H1 (cell line): Measurements from ENCODE around the gene FAM8A1. TPM values are rescaled to one million over a fixed set of nuclear protein-coding genes. Genes with fewer than 3 reads are reported as not detected.

ENCODE experiments used
- CTCF ChIA-PET: fragments of 300-600 bp; sonication (Branson Sonifier 250); formaldehyde crosslinking; loops from one replicate; lab custom pipeline; 2021; ENCODE audit not compliant: partially characterized antibody; lab: Charles Lee
- POLR2A ChIA-PET: fragments of 300-600 bp; sonication (Branson Sonifier 250); formaldehyde crosslinking; loops from one replicate; lab custom pipeline; 2021; ENCODE audit warnings: inconsistent platforms; ENCODE audit not compliant: partially characterized antibody; lab: Charles Lee
- DNase-seq, 2 experiments: peaks; one replicate each; pipeline versions ENCODE4 v3.0.0 to v3.0.0-alpha.2; 2010 to 2022; ENCODE audit warnings: low spot score in 2 of 2, low read depth in 1 of 2, mixed read lengths in 1 of 2
- FAIRE-seq: peaks from 2 replicates; lab custom pipeline; 2011; peaks lifted over from hg19 to GRCh38; lab: Jason Lieb, UNC
- H2AFZ ChIP-seq: 2 replicates; pipeline ENCODE4 v1.8.1; 2012; ENCODE audit warnings: low read length, inconsistent platforms
- H2AK5ac ChIP-seq: 2 replicates; pipeline ENCODE4 v1.6.1; 2013; ENCODE audit warnings: low read depth, low read length
- H2BK120ac ChIP-seq: replicated peaks from 2 replicates; pipeline ENCODE3; 2013; ENCODE audit warnings: low read depth, low read length, inconsistent platforms
- H2BK12ac ChIP-seq: 2 replicates; pipeline ENCODE4 v1.6.1; 2013; ENCODE audit warnings: low read depth, low read length
- H2BK15ac ChIP-seq: 2 replicates; pipeline ENCODE4 v1.6.1; 2013; ENCODE audit warnings: low read length
- H2BK20ac ChIP-seq: 2 replicates; pipeline ENCODE4 v1.6.1; 2013; ENCODE audit warnings: low read length
- H2BK5ac ChIP-seq: 2 replicates; pipeline ENCODE4 v1.6.1; 2013; ENCODE audit warnings: low read depth, low read length
- H3K14ac ChIP-seq: 2 replicates; pipeline ENCODE4 v1.6.1; 2013; ENCODE audit warnings: inconsistent platforms; ENCODE audit not compliant: insufficient read length
- H3K18ac ChIP-seq: 2 replicates; pipeline ENCODE4 v1.6.1; 2013; ENCODE audit warnings: low read length; ENCODE audit errors: extremely low read depth
- H3K23ac ChIP-seq: 2 replicates; pipeline ENCODE4 v1.6.1; 2013; ENCODE audit warnings: inconsistent platforms; ENCODE audit not compliant: insufficient read length
- H3K23me2 ChIP-seq: 2 replicates; pipeline ENCODE4 v1.6.1; 2013; ENCODE audit warnings: low read depth, low read length
- H3K27ac ChIP-seq: 2 replicates; pipeline ENCODE4 v1.6.1; 2011; ENCODE audit warnings: low read depth, low read length, inconsistent platforms
- H3K27me3 ChIP-seq, 4 experiments: replicated peaks in 1 of 4; 1 replicate in 1 of 4; 2 replicates in 3 of 4; pipeline versions ENCODE4 v1.6.1 to v1.8.1; 2011 to 2013; ENCODE audit warnings: low read length in 3 of 4, mild to moderate bottlenecking in 3 of 4, inconsistent platforms in 2 of 4, mixed read lengths in 2 of 4, moderate library complexity in 1 of 4; ENCODE audit not compliant: control insufficient read depth in 3 of 4, insufficient read depth in 3 of 4; ENCODE audit errors: extremely low read depth in 1 of 4
- H3K36me3 ChIP-seq, 4 experiments: 2 replicates each; pipeline versions ENCODE4 v1.6.1 to v1.8.1; 2011 to 2013; ENCODE audit warnings: mild to moderate bottlenecking in 4 of 4, low read length in 3 of 4, moderate library complexity in 2 of 4, control low read depth in 1 of 4, inconsistent platforms in 1 of 4; ENCODE audit not compliant: insufficient read depth in 4 of 4, control insufficient read depth in 2 of 4
- H3K4ac ChIP-seq: replicated peaks from 2 replicates; pipeline ENCODE3; 2013; ENCODE audit warnings: low read length, low read depth, mixed read lengths, inconsistent platforms; ENCODE audit not compliant: insufficient read length
- H3K4me1 ChIP-seq, 4 experiments: replicated peaks in 1 of 4; 1 replicate in 1 of 4; 2 replicates in 3 of 4; pipeline versions ENCODE4 v1.6.1 to v1.8.1; 2011 to 2013; ENCODE audit warnings: low read length in 3 of 4, inconsistent platforms in 2 of 4, mixed read lengths in 1 of 4; ENCODE audit not compliant: insufficient read depth in 4 of 4, control insufficient read depth in 3 of 4
- H3K4me2 ChIP-seq, 2 experiments: 2 replicates each; pipeline versions ENCODE4 v1.6.1 to v1.8.1; 2011 to 2013; ENCODE audit warnings: low read depth in 2 of 2, low read length in 2 of 2, control low read depth in 1 of 2, inconsistent platforms in 1 of 2, mild to moderate bottlenecking in 1 of 2; ENCODE audit not compliant: insufficient read depth in 1 of 2
- H3K4me3 ChIP-seq, 4 experiments: fragments of 200-600, 300-600 bp in 1 of 4; sonication (generic), shearing (Covaris generic), sonication (Bioruptor Twin) in 1 of 4; 2 replicates each; pipeline versions ENCODE4 v1.5.1 to v1.8.1; 2011 to 2016; ENCODE audit warnings: low read length in 4 of 4, low read depth in 3 of 4, control low read depth in 2 of 4, inconsistent platforms in 2 of 4, mild to moderate bottlenecking in 2 of 4, mixed read lengths in 1 of 4, moderate library complexity in 1 of 4; ENCODE audit not compliant: insufficient read depth in 2 of 4; ENCODE audit errors: extremely low read depth in 1 of 4
- H3K56ac ChIP-seq: replicated peaks from 2 replicates; pipeline ENCODE3; 2013; ENCODE audit warnings: low read depth, mild to moderate bottlenecking, mixed read lengths, low read length, inconsistent platforms; ENCODE audit not compliant: insufficient read length
- H3K79me1 ChIP-seq: 2 replicates; pipeline ENCODE4 v1.6.1; 2013; ENCODE audit warnings: low read depth, low read length, control low read depth
- H3K79me2 ChIP-seq, 2 experiments: 2 replicates each; pipeline versions ENCODE4 v1.6.1 to v1.8.1; 2012 to 2013; ENCODE audit warnings: low read length in 2 of 2, mild to moderate bottlenecking in 2 of 2, inconsistent platforms in 1 of 2; ENCODE audit not compliant: insufficient read depth in 2 of 2, control insufficient read depth in 1 of 2
- H3K9ac ChIP-seq, 4 experiments: replicated peaks in 1 of 4; 1 replicate in 1 of 4; 2 replicates in 3 of 4; pipeline versions ENCODE4 v1.6.1 to v1.8.1; 2011 to 2013; ENCODE audit warnings: low read depth in 3 of 4, low read length in 3 of 4, control low read depth in 2 of 4, mild to moderate bottlenecking in 2 of 4, moderate library complexity in 2 of 4, inconsistent platforms in 1 of 4; ENCODE audit errors: extremely low read depth in 1 of 4
- H3K9me3 ChIP-seq, 2 experiments: 2 replicates each; pipeline versions ENCODE4 v1.6.1 to v1.8.1; 2012 to 2013; ENCODE audit warnings: mild to moderate bottlenecking in 2 of 2, moderate library complexity in 2 of 2, control low read depth in 1 of 2, inconsistent platforms in 1 of 2, low read depth in 1 of 2, low read length in 1 of 2, mixed read lengths in 1 of 2; ENCODE audit not compliant: insufficient read depth in 2 of 2
- H4K20me1 ChIP-seq, 2 experiments: replicated peaks in 1 of 2; 2 replicates each; pipeline versions ENCODE3 to v1.8.1; 2011 to 2013; ENCODE audit warnings: inconsistent platforms in 2 of 2, low read length in 2 of 2, mild to moderate bottlenecking in 1 of 2; ENCODE audit not compliant: insufficient read depth in 2 of 2, control insufficient read depth in 1 of 2
- H4K5ac ChIP-seq: 2 replicates; pipeline ENCODE4 v1.6.1; 2013; ENCODE audit warnings: low read length, low read depth, mixed read lengths, inconsistent platforms; ENCODE audit not compliant: insufficient read length
- H4K8ac ChIP-seq: 2 replicates; pipeline ENCODE4 v1.8.0; 2013; ENCODE audit warnings: mild to moderate bottlenecking, moderate library complexity, low read length, inconsistent platforms; ENCODE audit not compliant: insufficient read depth; ENCODE audit errors: extremely low read depth
- H4K91ac ChIP-seq: replicated peaks from 2 replicates; pipeline ENCODE3; 2013; ENCODE audit warnings: low read length, mixed read lengths, inconsistent platforms; ENCODE audit not compliant: insufficient read length
- ATF3 ChIP-seq: IDR thresholded peaks from 2 replicates; pipeline ENCODE4 v1.6.1; 2011; ENCODE audit warnings: low read depth, mild to moderate bottlenecking, low read length; ENCODE audit not compliant: insufficient read depth
- EP300 ChIP-seq, 2 experiments: IDR thresholded peaks; 1 replicate in 1 of 2; 2 replicates in 1 of 2; pipeline ENCODE4 v1.6.1; 2011 to 2012; ENCODE audit warnings: low read depth in 2 of 2, low read length in 2 of 2, mild to moderate bottlenecking in 2 of 2, borderline replicate concordance in 1 of 2, inconsistent platforms in 1 of 2, moderate library complexity in 1 of 2
- FOSL1 ChIP-seq: IDR thresholded peaks from 2 replicates; pipeline ENCODE4 v1.6.1; 2011; ENCODE audit warnings: mild to moderate bottlenecking, low read depth, low read length, moderate library complexity; ENCODE audit not compliant: insufficient read depth
- JUN ChIP-seq: IDR thresholded peaks from 2 replicates; pipeline ENCODE4 v1.6.1; 2011; ENCODE audit warnings: low read depth, mild to moderate bottlenecking, improper control_type of control experiment, low read length
- JUND ChIP-seq: IDR thresholded peaks from 2 replicates; pipeline ENCODE4 v1.6.1; 2011; ENCODE audit warnings: mild to moderate bottlenecking, improper control_type of control experiment, low read length
- MAX ChIP-seq: IDR thresholded peaks from 2 replicates; pipeline ENCODE4 v1.6.1; 2012; ENCODE audit warnings: inconsistent platforms
- SP2 ChIP-seq: IDR thresholded peaks from 2 replicates; pipeline ENCODE4 v1.6.1; 2012; ENCODE audit warnings: mild to moderate bottlenecking, low read length, inconsistent platforms
- USF2 ChIP-seq: IDR thresholded peaks from 2 replicates; pipeline ENCODE4 v1.6.1; 2011; ENCODE audit warnings: low read length, improper control_type of control experiment
- WGBS, 2 experiments: shearing (Covaris generic) in 1 of 2; methylation state at CpG; one replicate each; pipeline versions ENCODE4 v1.1.6 to v1.1.7; 2013 to 2015; ENCODE audit warnings: low lambda C conversion rate in 2 of 2, mixed read lengths in 2 of 2, inconsistent platforms in 1 of 2, low coverage in 1 of 2, missing lambda C conversion rate in 1 of 2; ENCODE audit not compliant: insufficient replicate concordance in 2 of 2, insufficient coverage in 1 of 2, insufficient read length in 1 of 2; ENCODE audit errors: extremely low coverage in 1 of 2, missing lambda C conversion rate in 1 of 2; 5-methylcytosine and 5-hydroxymethylcytosine counted together
- polyA plus RNA-seq, 7 experiments: library from polyadenylated mRNA; depleted of rRNA in 3 of 7; stranded (reverse) in 5 of 7; unstranded in 2 of 7; fragments of >200 nt in 5 of 7; fragments of 200-250 nt in 2 of 7; gene quantifications; 1 replicate in 5 of 7; 2 replicates in 1 of 7; 4 replicates in 1 of 7; pipeline versions ENCODE4 v1.2.1 to v1.2.3, GENCODE V29; 2011 to 2013; ENCODE audit warnings: missing spikeins in 2 of 7, mixed read lengths in 2 of 7
- total RNA-seq: library from RNA; stranded (reverse); fragmentation: NEBNext Ultra II Directional; extraction: Animal tissue kit (Norgen Biotek cat#: 25700); gene quantifications from 2 replicates; pipeline ENCODE4 v1.2.1, GENCODE V29; 2021

FAM8A1 gene
- total and polyA plus RNA-seq, 2 of the 8 experiments (the other 6 are each of a cell fraction or from before 2014, with no cell fraction given): 3.4 to 9.2 TPM

DNA sequence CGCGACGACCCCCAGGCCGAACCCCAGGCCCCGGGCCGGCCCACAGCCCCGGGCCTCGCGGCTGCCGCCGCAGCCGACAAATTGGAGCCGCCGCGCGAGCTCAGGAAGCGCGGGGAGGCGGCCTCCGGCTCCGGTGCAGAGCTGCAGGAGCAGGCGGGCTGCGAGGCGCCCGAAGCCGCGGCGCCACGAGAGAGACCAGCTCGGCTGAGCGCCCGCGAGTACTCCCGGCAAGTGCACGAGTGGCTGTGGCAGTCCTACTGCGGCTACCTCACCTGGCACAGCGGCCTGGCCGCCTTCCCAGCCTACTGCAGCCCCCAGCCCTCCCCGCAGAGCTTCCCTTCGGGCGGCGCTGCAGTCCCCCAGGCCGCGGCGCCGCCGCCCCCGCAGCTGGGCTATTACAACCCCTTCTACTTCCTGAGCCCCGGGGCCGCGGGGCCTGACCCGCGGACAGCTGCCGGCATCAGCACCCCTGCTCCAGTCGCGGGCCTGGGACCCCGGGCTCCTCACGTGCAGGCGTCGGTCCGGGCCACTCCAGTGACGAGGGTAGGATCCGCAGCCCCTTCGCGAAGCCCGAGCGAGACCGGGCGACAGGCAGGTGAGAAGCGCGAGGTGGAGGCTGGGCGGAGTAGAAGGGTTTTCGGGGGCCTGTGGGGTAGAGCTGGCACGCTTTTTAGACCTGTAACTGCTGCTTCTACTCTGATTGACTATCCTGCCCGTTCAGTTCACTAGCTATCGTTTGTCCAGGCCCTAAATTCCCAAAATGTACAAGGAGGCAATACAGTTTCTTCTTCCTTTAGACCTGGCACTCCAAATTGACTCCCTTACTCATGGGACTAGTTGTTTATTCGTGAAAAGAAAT is 654 bp downstream of the FAM8A1 start:
- no peak overlapping the region for H4K91ac ChIP-seq
- H4K8ac ChIP-seq: peak overlapping the region; percentile 7; the same call in 1 of the 2 replicates
- H3K4me2 ChIP-seq: peak overlapping the region; percentile 74 to 76
- H3K27me3 ChIP-seq: no peaks in the 10 kb centered on the region
- H2BK15ac ChIP-seq: no peak overlapping the region
- H3K23me2 ChIP-seq: peaks cover 6% of the 10 kb centered on the region; the same call in 1 of the 2 replicates
- 3% methylated on average over 59 of the region's 77 CpGs; no CpG with 5 or more reads in 1 of the 2 experiments for WGBS, 2 experiments
- H3K79me2 ChIP-seq: no peaks in the 10 kb centered on the region
- peak overlapping the region; percentile 0 to 70 (median 66); a peak in 6 of 7 replicates for H3K9ac ChIP-seq
- peak overlapping the region; percentile 48; the same call in 1 of the 2 replicates for H3K18ac ChIP-seq
- no peaks in the 10 kb centered on the region for H4K20me1 ChIP-seq
- H2AK5ac ChIP-seq: no peak overlapping the region
- ChIA-PET POLR2A (interaction anchor here (0.9 to 3.2 kb wide), 10 partner anchors 9 to 204 kb away, joined by 3 to 14 read pairs (median 4); partner anchors contain the start of gene NUP153), CTCF (interaction anchor here (0.6 to 2.8 kb wide), 9 partner anchors 10 to 450 kb away, joined by 3 to 15 read pairs (median 3); no protein-coding TSS in a partner anchor)
- no peak overlapping the region; the same call in 1 of the 2 replicates for H2BK5ac ChIP-seq
- no peak overlapping the region for H3K14ac ChIP-seq
- peak overlapping the region; percentile 61 for H3K56ac ChIP-seq
- H3K4ac ChIP-seq: no peak overlapping the region
- no peaks in the 10 kb centered on the region for H3K9me3 ChIP-seq
- DNase-seq (peak in 1 of 2 experiments; percentile 81), FAIRE-seq (no peak)
- no peak overlapping the region for H2BK20ac ChIP-seq
- H2AFZ ChIP-seq: peak overlapping the region; percentile 74
- no peak overlapping the region for H2BK120ac ChIP-seq
- peak overlapping the region; percentile 46; the same call in 1 of the 2 replicates for H3K27ac ChIP-seq
- H3K79me1 ChIP-seq: no peaks in the 10 kb centered on the region
- no peak overlapping the region for H2BK12ac ChIP-seq
- H3K4me1 ChIP-seq: 0 out of 7 replicates have a peak, but pooled peaks cover 0 to 4% (median under 1%) of the 10 kb centered on the region in 4 experiments
- H3K23ac ChIP-seq: no peak overlapping the region
- H3K36me3 ChIP-seq: peaks cover 0 to 1% (median 0%) of the 10 kb centered on the region in 4 experiments; a peak in 1 of 8 replicates
- no peak overlapping the region for H4K5ac ChIP-seq
- H3K4me3 ChIP-seq: peak overlapping the region; percentile 53 to 95 (median 72)
- peak; percentile 72 for TF ChIP-seq MAX
- no peak for TF ChIP-seq JUND
- TF ChIP-seq SP2: no peak
- TF ChIP-seq EP300 (IDR thresholded peaks at IDR 0.05; ENCODE audit: borderline replicate concordance in 1 of 2, low read depth in 2 of 2, low read length in 2 of 2): no peak
- TF ChIP-seq FOSL1: no peak
- TF ChIP-seq USF2: no peak
- TF ChIP-seq ATF3: no peak
- TF ChIP-seq JUN: no peak
